ENCODE data around the gene PTDSS2.

DNA sequence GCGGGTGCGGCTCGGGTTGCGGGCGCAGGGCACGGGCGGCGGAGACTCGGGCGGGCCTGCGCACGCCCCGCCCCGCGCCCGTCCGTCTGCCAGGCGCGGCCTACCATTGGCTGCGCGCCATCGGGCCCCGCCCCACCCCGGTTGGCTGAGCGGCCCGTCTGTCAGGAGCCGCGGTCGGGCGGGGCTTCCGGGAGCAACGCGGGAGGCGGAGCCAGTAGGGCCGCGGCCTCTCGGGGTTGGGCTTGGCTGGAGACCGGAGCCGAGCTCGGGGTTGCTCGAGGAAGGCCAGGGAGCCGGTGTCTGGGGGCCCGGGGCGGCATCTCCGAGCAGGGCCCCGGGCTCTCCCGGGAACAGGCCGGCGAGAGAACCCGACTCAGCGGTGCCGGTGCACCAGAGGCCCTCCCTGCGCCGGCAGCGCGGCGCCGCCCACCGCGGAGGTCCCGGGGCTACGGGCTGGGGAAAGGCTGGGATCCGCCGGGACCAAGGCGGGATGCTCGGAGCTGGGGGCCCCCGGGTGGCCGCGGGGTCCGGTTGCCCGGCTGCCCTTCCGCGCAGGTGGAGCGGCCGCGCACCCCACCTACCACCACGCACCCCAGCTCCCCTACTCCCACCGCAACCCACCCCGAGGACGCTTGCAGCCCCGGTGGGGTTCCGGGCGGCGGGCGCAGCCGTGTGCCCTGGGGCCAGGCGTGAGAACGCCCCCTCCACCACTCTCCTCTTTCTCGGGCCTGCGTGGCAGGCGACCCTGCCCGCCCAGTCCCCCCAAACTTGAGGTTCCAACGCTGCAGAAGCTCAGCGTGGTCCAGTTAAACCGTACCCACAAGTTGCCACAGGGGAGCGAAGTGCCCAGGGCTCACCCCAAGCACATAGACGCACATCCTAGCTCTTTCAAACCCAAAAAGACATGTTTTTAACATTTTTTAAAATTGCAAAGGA, 85.7 kb downstream of the PTDSS2 start, which contains the start of gene HRAS:
- TF ChIP-seq, protein P1, sequence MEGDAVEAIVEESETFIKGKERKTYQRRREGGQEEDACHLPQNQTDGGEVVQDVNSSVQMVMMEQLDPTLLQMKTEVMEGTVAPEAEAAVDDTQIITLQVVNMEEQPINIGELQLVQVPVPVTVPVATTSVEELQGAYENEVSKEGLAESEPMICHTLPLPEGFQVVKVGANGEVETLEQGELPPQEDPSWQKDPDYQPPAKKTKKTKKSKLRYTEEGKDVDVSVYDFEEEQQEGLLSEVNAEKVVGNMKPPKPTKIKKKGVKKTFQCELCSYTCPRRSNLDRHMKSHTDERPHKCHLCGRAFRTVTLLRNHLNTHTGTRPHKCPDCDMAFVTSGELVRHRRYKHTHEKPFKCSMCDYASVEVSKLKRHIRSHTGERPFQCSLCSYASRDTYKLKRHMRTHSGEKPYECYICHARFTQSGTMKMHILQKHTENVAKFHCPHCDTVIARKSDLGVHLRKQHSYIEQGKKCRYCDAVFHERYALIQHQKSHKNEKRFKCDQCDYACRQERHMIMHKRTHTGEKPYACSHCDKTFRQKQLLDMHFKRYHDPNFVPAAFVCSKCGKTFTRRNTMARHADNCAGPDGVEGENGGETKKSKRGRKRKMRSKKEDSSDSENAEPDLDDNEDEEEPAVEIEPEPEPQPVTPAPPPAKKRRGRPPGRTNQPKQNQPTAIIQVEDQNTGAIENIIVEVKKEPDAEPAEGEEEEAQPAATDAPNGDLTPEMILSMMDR (IDR thresholded peaks at IDR 0.05): no peak
- TF ChIP-seq POLR2A (IDR thresholded peaks at IDR 0.05; ENCODE audit: low read depth) (no peak), POLR2AphosphoS5 (IDR thresholded peaks at IDR 0.05) (peak; percentile 81 to 83), EP300 (IDR thresholded peaks at IDR 0.05) (no peak)
